NCI-H1105 (cell line): ENCODE results near the gene PPM1F.

Experiments
- DNase-seq: peaks from one replicate; lab custom pipeline; 2025; lab: John Stamatoyannopoulos, UW

Gene PPM1F

DNA sequence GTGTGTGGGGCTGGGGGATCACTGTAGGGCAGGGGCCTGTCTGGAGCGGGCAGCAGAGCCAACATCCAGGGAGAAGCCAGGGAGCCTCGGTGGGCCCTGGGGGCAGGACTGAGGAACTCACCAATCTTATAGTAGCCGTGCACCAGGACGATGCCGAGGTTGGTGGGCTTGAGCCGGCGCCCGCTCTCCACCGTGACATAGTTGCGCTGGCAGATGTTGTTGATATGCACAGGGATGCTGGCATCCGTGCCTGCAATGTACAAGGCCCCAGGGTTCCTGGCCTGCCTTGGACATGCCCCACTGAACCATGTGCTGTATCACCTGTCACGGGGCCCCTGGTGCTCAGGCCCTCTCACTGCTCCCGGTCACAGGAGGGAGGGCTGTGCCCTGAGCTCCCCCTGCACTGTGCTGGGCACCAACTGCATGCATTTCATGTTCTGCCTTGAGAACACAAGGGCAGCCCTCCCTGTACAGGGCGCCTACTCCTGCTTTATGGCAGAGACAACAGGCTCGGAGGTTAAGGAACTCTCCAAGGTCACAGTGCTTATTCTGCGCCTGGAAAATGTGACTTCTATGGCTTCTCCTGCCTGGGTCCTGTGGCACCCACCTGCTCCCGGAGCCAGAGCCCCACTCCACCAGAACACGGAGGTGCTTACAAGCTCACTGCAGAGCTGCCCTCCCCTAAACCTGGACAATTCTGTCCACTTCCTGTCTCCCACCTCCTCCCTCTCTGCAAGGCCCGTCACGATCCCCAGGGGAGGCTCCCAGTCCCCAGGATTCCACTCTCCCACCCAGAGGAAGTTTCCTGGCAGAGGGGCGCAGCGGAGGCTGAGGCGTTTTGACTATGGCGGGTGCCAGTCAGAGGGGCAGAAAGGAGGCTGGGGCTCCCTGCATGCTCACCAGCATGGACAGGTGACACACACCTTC lies 7.8 kb upstream of the PPM1F start:
- no peak for DNase-seq

DNA sequence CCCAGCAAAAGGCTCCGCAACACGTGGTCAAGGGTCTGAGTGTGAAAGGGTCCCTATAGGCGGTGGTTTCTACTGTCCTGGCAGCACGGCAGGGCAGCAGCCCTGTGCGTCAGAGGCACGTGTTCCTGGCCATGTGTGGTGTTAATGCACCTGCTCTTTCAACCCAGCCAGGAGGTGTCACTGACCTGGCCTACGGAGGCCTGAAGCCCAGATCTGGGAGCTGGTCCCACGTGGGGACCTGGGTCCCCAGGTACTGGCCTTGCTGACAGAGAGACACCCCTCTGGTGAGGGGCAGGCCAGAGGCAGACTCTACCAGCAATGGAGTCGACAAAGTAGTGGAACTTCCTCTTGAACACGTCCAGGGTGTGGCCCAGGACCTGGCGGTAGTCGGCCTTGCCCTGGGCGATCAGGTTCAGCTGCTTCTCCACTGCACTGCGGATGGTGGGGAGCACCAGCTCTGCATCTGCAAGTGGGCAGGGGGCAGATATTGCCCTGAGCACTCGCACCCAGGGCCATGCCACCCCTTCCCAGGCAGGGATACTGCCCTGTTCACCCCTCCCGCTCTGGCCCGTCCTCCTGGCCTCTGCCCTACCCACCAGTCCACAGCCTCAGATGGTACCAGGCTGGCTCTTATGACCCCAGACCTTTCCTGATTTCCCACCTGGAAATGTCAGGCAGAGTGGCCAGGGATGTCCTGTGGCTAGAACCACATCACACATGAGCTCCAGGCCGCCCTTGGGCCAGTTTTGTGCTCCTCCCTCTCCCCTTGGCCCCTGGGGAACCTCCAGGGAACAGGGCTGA lies 6.8 kb upstream of the PPM1F start:
- DNase-seq: no peak

DNA sequence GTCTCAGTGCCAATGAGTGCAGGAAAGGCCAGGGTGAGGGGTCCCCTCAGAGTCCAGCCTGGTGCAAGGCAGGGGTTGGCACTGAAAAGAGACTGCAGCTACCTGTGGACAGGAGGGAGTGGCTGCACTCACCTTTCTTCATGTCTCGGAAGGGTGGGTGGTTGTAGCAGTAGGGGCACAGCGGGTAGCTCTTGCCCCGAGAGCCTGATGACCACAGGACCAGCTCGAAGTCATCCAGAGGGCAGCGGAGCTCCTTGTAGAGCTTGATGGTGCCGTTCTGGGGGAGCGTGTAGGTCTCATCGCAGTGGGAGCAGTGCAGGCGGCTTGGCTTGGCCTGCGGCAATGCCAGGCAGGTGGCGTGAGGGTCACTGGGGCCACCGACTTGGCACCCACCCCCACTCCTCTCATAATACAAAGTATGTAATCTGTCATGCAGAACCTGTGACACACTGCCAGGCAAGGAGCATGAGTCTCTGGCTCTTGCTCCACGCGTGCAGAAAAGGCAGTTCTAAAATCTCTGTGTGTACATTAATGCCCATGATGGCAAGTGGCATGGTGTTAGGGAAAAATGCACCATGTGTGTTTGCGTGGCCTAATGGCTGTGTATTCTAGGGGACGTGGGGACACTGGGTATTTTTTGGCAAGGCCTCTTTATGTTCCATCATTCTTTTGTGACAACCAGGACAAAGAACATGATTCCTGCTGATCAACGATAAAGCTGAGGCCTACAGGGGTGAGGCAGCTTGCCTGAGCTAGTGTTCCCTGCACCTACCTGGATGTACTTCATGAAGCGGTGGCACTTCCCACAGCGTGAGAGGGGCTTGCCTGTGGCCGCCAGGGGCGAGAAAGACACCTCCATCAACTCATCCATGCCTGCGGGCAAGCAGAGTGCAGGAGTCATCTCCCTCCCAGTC lies 6.0 kb upstream of the PPM1F start:
- no peak for DNase-seq

DNA sequence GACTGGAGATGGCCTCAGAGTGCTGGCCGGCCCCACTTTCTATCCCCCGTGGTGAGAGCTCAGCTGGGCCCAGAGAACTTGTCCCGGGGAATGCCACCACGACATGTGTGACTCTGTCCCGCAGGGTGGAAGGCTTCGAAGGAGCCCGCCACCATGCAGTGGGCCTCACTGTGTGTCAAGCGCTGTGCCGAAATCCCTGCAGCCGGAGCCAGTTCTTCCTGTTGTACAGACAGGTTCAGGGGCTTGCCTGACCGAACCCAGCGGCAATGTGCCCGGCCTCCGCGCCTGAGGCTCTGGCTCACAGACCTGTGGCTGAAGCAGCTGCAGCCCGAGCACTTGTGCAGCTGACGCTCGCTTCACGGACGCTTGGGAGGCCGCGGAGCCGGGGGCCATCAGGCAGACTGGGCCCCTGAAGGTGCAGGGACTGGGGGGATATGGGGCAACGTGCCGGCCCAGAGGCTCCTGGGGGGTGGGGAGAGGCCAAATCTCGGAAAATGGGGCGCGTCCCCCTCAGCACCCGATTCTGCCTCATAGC lies 650 bp downstream of the PPM1F start:
- DNase-seq: no peak

DNA sequence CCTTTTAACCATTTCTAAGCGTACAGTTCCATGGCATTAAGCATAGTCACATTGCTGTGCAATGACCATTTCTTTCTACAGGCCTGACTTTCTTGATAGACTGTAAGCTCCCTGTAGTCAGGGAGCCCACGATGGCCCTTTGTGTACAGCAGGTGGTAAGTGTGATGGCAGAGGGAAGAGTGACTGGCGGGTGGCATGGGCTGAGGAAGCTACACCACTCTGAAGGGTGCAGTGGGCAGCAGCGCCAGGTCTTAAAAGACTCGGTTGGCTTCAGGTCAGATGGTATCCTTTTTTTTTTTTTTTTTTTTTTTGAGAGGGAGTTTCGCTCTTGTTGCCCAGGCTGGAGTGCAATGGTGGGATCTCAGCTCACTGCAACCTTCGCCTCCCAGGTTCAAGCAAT lies 1.6 kb downstream of the PPM1F start:
- DNase-seq: no peak

DNA sequence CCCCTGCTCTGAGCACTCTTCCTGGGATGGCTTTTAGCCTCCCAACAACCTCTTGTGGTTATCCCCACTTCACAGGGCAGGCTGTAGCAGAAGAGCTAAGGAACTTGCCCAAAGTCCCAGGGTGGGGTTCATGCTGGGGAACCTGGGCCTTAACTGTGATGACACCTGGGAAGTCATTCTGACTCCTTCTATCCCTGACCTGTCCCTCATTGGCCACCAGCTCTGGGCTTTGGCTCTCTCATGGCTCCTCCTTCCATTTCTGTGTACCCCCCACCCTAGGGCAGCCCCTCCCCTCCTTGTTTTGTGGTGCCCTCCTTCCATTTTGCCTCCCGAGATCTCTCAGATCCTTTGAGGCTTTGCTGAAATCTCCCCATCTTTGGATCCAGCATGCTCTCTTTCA lies 2.7 kb downstream of the PPM1F start:
- DNase-seq: no peak

DNA sequence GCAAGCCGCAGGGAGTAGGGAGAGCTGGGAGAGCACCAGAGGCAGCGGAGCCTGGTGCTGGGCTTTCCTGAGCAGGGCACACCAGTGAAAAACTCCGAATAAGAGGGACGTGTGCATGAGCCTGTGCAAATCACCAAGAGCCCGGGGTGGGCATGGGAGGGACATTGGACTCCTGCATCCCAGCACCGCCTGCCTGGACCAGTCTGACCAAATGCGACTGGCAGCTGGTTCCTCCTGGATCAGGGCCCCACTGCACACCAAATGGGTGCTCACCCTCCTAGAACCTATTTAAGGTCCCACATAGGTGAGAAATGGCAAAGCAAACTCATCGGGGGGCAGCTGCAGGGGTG lies 3.1 kb downstream of the PPM1F start:
- DNase-seq: no peak

DNA sequence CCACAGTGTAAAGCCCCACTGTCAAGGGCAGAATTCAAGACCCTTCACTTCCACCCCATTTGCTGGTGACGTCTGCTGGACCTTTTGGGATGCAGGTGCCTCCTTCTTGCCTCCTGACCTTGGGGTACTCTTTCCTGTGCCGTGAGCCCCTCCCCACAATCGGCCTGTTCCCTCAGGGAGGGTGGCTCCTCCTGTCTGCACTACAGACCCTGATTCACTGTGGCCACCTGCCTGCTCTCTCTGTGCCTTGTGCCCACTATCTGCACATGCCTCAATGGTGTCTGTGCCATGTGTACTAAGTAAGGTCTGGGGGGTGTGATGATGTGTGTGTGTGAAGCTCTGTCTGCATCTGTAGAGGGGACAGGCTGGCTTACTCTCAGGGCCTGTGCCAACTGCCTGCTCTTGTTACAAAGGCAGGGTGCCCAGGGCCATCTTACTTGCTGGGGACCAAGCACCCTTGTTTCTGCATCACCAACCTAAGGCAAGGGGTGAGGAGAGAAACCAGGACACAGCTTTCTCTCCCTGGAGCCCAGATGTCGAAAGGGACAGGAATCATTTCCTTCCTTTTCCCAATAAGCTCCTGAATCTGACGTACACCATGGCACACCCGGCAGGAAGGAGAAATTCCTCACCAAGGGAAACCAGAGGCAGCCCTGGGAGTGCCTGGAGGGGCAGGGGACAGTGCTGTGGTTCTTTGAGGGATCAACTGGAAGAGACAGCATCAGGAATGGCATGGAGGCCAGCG lies 3.7 kb downstream of the PPM1F start:
- no peak for DNase-seq

DNA sequence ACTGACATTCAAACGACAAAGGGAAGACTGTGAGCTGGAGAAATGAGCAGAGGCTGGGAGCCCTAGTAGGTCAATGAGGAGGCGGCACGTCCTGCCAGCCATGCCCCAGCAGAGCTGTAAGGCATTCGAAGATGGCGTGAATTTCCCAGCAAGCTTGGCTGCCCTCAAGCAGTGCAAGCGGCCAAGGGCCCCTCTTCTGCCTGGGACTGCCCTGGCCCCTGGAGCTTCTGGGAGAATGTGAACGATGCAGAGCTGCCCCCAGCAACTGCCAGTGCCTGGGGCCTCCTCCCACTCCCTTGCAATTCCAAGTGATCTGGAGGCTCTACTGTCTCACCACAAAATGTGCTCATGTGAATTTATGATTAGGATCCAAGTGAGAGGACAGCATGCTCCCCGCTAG lies 4.3 kb downstream of the PPM1F start:
- no peak for DNase-seq

DNA sequence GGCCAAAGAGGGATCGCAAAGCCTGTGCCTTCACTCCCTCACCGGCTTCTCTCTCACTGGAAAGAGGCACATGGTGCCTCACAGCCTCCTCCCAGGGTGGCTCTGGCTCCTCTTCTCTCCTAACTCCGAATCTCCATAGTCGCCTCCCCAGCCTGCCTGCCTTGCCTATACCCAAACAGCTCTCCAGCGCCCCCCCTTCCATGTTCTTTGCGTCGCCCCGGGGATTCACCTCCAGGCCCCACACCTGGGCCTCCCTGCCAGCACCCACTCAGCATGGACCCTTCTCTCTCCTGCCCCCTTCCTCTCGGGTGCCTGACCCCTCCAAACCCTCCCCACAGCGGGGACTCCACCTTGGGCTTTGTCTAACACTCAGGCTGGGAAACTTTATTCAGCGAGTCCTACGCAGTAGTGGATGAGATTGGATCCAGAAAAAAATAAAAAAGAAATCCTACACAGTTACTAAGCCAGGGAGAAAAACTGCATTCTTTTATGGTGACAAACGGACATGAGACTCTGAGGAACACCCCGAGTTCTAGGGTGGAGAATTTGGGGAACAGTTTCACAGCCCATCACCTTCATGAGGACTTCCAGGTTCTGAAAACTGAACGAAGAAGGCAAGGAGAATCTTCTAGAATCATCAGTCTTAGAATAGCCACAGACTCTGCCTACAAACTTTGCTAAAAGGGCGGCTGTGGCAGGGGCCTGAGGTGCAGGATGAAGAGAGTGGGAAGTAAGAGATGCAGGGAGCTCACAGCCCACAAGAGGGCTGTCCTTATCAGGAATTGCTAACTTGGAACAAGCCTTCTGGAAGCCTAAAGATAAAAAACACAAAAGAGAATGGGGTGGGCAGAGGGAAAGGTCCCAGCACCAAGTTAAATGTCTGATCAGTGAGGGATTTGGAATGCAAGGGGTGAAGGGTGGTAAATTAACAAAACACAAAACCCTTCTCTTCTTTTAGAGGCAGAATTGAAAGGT lies 5.3 kb downstream of the PPM1F start:
- no peak for DNase-seq

DNA sequence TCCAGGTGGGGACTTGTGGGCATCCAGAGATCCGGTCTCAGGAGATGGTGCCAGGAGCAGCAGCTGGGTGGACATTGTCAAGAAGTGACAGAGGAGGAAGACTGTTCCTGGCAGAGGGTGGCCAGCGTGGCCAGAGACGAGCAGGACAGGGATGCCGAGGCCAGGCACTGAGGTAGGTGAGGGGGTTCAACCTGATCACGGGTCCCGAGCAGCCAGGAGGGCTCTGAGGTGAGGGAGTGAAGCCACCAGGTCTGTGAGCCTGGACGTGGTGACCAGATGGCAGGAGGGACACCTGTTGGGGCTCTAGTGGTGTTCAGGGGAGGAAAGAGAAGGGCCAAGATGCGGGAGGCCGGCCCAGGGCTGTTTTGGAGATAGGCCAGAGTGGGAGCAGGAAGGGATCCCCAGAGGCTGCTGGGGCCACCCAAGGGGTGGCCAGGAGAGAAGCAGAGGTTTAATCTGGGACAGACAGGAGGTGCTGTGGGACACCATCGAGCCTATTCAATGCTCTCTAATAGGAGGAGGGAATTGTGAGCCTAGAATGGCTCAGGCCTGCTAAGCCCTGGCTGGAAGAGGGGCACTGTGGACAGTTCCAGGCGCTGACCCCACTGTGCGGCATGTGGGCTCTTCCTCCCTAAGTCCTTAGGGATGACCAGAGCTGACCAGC lies 6.3 kb downstream of the PPM1F start:
- no peak for DNase-seq

DNA sequence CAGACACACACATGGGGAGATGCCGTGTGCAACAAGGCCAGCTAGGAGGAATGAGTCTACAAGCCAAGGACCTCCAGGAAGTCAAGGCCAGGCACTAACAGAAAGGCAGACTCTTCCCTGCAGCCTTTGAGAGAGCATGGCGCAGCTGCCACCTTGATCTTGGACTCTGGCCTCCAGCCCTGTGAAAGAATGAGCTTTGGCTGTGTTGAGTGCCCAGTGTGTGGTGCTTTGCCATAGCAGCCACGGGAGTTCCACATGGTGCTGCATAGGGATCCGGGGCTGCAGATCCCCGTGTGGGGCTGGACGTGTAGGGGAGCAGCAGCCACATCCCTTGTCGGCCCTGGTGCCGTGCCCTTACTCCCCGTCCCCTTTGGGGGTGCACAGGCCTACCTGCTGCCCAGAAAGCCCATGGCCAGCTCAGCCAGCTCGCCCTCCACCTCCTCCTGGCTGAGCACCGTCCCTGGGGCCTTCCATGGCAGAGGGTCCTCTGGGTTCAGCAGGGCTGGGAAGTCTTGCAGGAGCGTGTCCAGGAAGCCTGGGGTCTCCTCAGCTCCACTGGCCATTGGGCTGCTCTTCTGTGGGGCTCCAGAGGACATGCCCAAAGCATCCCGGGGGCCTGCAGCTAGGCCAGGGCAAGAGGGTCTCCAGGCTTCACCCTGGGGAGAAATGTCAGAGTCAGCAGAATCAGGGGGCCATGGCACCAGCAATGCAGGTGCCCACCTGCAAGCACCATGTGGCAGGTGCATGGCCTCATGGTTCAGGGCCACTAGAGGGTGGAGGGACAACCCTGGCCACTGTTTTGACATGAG lies 7.0 kb downstream of the PPM1F start:
- no peak for DNase-seq

DNA sequence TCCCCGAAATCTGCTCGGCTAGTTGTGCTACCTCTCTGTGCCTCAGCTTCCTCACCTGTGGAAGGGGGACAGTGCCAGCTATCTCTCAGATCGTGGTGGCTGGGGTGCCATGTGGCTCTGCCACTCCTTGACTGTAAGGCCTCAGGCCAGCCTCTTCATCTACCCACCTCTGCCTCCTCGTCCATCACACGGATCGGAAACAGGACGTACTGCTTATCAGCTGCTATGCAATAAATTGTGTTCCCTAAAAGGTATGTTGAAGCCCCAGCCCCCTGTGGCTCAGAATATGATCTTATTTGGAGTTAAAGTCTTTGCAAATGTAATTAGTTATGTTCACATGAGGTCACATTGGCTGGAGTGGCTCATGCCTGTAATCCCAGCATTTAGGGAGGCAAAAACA lies 7.8 kb downstream of the PPM1F start:
- DNase-seq: no peak

DNA sequence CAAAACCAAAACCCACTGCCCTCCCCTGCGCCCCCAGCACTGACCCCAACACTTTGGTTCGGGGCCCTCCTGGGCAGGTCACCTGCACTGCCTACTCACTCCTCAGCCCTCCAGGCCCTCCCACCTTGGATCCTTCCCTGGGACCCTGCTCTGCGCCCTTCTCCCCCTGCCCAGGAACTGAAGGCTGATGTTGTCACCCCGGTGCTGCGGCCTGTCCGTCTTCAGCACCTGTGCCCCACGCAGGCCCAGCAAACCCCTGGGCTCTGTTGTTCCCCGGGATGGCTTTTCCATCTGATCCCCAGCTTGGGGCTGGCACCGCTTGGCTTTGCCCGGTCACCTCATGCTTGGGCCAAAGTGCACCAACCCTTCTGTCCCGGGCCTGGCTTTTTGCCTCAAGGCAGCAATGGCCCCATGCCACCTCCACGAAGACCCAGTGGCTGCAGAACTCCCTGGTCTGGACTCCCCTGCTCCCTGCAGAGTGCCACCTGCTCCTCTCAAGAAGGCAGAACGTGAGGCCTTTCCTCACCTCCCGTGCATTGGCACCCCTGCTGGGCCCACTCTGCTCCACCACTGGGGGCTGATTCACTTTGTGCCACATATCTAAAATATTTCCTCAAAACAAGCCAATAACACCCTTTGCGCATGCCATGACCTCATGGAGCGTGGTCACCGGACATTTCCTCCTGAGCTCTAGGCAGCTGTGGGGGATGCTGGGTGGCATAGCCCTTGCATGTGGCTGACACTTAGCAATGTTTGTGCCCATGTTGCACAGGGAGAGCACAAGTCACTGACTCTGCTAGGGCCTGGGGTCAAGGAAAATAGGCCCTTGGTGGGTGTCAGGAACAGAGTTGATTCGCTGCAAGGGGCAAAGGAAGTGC lies 8.8 kb downstream of the PPM1F start:
- DNase-seq: no peak

DNA sequence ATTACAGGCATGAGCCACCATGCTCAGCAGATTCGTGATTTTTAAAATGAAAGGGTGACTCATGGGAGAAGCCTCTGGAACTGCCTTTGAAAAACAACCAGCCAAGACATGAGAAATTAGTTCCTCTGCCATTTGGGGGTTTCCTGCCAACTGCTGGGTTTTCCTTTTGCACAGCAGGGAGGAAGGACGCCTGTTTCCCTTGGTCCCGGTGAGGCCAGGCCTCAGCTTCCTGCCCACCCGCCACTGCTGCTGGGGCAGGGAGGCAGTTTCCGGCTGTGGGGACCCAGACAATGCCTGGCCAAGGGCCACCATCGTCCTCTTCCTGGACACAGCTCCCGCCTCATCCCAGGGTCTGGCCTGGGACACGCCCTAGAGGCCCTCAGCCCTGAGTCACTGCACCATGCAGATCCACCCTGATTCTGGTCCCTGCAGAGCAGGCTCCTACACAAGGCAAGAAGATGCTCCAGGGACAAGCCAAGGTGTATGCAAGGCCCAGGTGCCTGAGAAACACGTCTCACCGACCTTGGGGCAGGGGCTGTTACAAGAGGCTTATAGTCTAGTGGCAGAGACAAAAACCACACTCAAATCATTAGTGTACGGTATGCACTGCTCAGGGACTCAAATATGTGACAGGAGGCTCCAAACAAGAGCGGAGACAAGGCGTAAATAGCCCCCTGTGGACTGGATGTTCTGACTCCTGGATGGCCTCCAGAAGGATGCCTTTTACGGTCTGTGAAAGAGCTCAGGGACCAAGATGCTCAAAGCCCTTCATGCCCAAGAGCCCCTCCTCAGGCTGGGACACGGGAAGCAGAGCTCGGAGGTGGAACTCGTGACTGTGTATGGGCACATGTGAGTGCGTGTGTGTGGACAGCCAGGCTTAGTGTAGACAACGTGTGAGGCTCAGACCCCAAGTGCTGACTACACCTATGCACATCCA lies 10.0 kb downstream of the PPM1F start:
- no peak for DNase-seq

DNA sequence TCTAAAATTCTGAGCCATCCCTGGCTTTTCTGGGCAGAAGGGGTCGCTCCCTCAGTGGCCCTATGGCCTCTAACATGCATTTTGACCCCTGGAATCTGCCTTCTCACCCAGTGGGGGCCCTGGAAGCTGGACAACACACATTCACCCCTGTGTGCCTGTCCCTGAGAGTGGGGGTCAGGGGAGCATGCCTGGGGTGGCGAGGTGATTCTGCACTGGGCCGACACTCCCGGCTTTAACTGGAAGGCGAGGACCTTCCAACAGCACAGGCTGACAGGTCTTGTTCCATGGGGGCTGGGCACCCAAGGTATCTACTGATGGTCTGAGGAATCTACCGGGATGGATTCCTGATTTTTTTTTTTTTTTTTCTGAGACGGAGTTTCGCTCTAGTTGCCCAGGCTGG lies 10.7 kb downstream of the PPM1F start:
- no peak for DNase-seq

DNA sequence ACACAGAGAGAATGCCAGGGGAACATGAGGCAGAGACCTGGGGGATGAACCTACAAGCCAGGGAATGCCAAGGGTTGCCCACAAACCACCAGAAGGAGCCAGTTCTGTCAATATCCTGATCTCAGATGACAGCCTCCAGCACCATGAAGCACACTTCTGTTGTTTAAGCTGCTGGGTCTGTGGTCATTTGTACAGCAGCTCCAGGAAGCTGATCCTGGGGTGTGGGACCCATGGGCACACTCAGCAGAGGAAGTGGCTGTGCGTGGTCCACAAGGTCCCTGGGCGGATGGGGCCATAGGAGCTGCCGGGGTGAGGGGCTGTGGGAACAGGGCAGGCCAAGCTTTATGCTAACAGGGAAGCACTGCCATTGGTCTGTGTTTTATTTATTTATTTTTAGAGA lies 12.1 kb downstream of the PPM1F start:
- no peak for DNase-seq
